Measurements from ENCODE around the gene CCR2. TPM values are rescaled to one million over a fixed set of nuclear protein-coding genes. Genes with fewer than 3 reads are reported as not detected.

CCR2 gene
- total RNA-seq, 2 experiments from 2014 or later = not detected

GRCh38 chr3:46406788-46407611, 53.1 kb downstream of the CCR2 start, which contains the start of the genes CCR5AS and CCRL2:
TSS of gene CCR5AS (minus strand) at chr3:46407066.
TSS of gene CCRL2 (plus strand) at chr3:46407259. CDS start at chr3:46408080, 821 bp downstream.
- DNase-seq (ENCODE audit: low spot score) = no peak
- Histone ChIP-seq H3K27ac (ENCODE audit: low read depth, low read length, poor library complexity, severe bottlenecking) (no peak within 1 kb of the TSS), H4K20me1 (ENCODE audit: insufficient read depth, low read length) (no peaks in the 10 kb centered on the region), H3K9me3 (ENCODE audit: low read length) (no peaks in the 10 kb centered on the region), H3K9me2 (ENCODE audit: insufficient read depth, low read length) (no peaks in the 10 kb centered on the region), H3K4me3 (ENCODE audit: low read depth, low read length, poor library complexity, severe bottlenecking) (peak within 1 kb of the TSS; percentile 50), H3K4me2 (ENCODE audit: low read length) (peak within 1 kb of the TSS; percentile 56), H3K36me3 (ENCODE audit: insufficient read depth, low read length) (no peaks in the 10 kb centered on the region), H3K79me2 (ENCODE audit: insufficient read depth, low read depth, low read length) (no peaks in the 10 kb centered on the region), H3K4me1 (ENCODE audit: insufficient read depth, low read length, poor library complexity, severe bottlenecking) (peaks cover 20% of the 10 kb centered on the region), H2AFZ (ENCODE audit: low read length) (peak within 1 kb of the TSS; percentile 93)
- CTCF ChIA-PET (ENCODE audit: unreplicated experiment) = interaction anchor here (1.0 kb wide), 1 partner anchor 23 kb away, joined by 3 read pairs; no protein-coding TSS in a partner anchor
- intact Hi-C loops (cut with micrococcal nuclease; ENCODE audit: unreplicated experiment) = no loop called here
- TF ChIP-seq CTCF (conservative IDR thresholded peaks at IDR 0.05; ENCODE audit: low read length) = no peak
- POLR2A ChIA-PET = interaction anchor here (0.5 to 1.8 kb wide), 6 partner anchors 9 to 122 kb away, joined by 3 to 8 read pairs (median 4); no protein-coding TSS in a partner anchor
- BruUV-seq (replicated peaks) = TSS peak; percentile 90

GRCh38 chr3:46407970-46408369, 54.1 kb downstream of the CCR2 start:
- Histone ChIP-seq H3K4me3 (ENCODE audit: low read depth, low read length, poor library complexity, severe bottlenecking) (no peak overlapping the region), H2AFZ (ENCODE audit: low read length) (peak overlapping the region; percentile 93; the same call in 1 of the 2 replicates), H3K4me1 (ENCODE audit: insufficient read depth, low read length, poor library complexity, severe bottlenecking) (peaks cover 22% of the 10 kb centered on the region), H3K27ac (ENCODE audit: low read depth, low read length, poor library complexity, severe bottlenecking) (no peak overlapping the region), H4K20me1 (ENCODE audit: insufficient read depth, low read length) (no peaks in the 10 kb centered on the region), H3K4me2 (ENCODE audit: low read length) (peak overlapping the region; percentile 56), H3K9me3 (ENCODE audit: low read length) (no peaks in the 10 kb centered on the region), H3K79me2 (ENCODE audit: insufficient read depth, low read depth, low read length) (no peaks in the 10 kb centered on the region), H3K9me2 (ENCODE audit: insufficient read depth, low read length) (no peaks in the 10 kb centered on the region), H3K36me3 (ENCODE audit: insufficient read depth, low read length) (no peaks in the 10 kb centered on the region)
- BruUV-seq (replicated peaks) = no TSS peak
- ChIA-PET CTCF (ENCODE audit: unreplicated experiment) (interaction anchor here (1.0 kb wide), 1 partner anchor 24 kb away, joined by 3 read pairs; no protein-coding TSS in a partner anchor), POLR2A (interaction anchor here (1.4 to 1.8 kb wide), 2 partner anchors 21 to 24 kb away, joined by 5 to 8 read pairs; no protein-coding TSS in a partner anchor)
- no peak for TF ChIP-seq CTCF (conservative IDR thresholded peaks at IDR 0.05; ENCODE audit: low read length)
- no peak for TF ChIP-seq EZH2phosphoT487 (IDR thresholded peaks at IDR 0.05; ENCODE audit: borderline replicate concordance, low read depth, low read length)
- no peak for DNase-seq (ENCODE audit: low spot score)
- intact Hi-C loops (cut with micrococcal nuclease; ENCODE audit: unreplicated experiment) = no loop called here

- ChIA-PET POLR2A (interaction anchor here (1.8 kb wide), 1 partner anchor 25 kb away, joined by 8 read pairs; no protein-coding TSS in a partner anchor), CTCF (ENCODE audit: unreplicated experiment) (no interaction called here)
- H3K79me2 ChIP-seq (ENCODE audit: insufficient read depth, low read depth, low read length) = no peaks in the 10 kb centered on the region
- intact Hi-C loops (cut with micrococcal nuclease; ENCODE audit: unreplicated experiment) = no loop called here
- H3K27ac ChIP-seq (ENCODE audit: low read depth, low read length, poor library complexity, severe bottlenecking) = no peak overlapping the region
- H3K4me1 ChIP-seq (ENCODE audit: insufficient read depth, low read length, poor library complexity, severe bottlenecking) = peaks cover 31% of the 10 kb centered on the region
- H3K9me2 ChIP-seq (ENCODE audit: insufficient read depth, low read length) = no peaks in the 10 kb centered on the region
- H3K4me2 ChIP-seq (ENCODE audit: low read length) = no peak overlapping the region
- H3K9me3 ChIP-seq (ENCODE audit: low read length) = no peaks in the 10 kb centered on the region
- TF ChIP-seq EZH2phosphoT487 (IDR thresholded peaks at IDR 0.05; ENCODE audit: borderline replicate concordance, low read depth, low read length) = no peak
- peak; percentile 23; the same call in 1 of the 2 replicates for TF ChIP-seq CTCF (conservative IDR thresholded peaks at IDR 0.05; ENCODE audit: low read length)
- H3K4me3 ChIP-seq (ENCODE audit: low read depth, low read length, poor library complexity, severe bottlenecking) = no peak overlapping the region
- H3K36me3 ChIP-seq (ENCODE audit: insufficient read depth, low read length) = no peaks in the 10 kb centered on the region
- BruUV-seq (replicated peaks) = no TSS peak
- no peak for DNase-seq (ENCODE audit: low spot score)
- H2AFZ ChIP-seq (ENCODE audit: low read length) = no peak overlapping the region
- no peaks in the 10 kb centered on the region for H4K20me1 ChIP-seq (ENCODE audit: insufficient read depth, low read length)
These were observed 54.9 kb downstream of the CCR2 start for GRCh38 chr3:46408853-46409252.
